ENCODE measurements around the gene RAET1L.

GRCh38 chr6:149983145-149983544 lies 42.2 kb downstream of the RAET1L start:
- no peak for TF ChIP-seq GATA3 (IDR thresholded peaks at IDR 0.05; ENCODE audit: low read depth, low read length)
- TF ChIP-seq GATA2 (IDR thresholded peaks at IDR 0.05; ENCODE audit: low read depth, low read length) = no peak
